Thyroid gland (tissue), 4 donors: ENCODE measurements around the gene LSM4. TPM values are rescaled to one million over a fixed set of nuclear protein-coding genes. Genes with fewer than 3 reads are reported as not detected.
"Not testable (repeated sequence)": the region's sequence is repeated elsewhere in the genome, so short reads cannot be mapped to it uniquely, and the experiment has no call there.

ENCODE experiments used
- DNase-seq, 2 donors: peaks; one replicate each; pipeline ENCODE4 v3.0.0-alpha.2; 2019
- H3K27ac ChIP-seq, 3 donors: fragments of 200-600 bp; sonication (generic); 1 replicate in 2 of 3; 2 replicates in 1 of 3; pipeline ENCODE4 v1.5.1; 2016 to 2019; ENCODE audit warnings: mild to moderate bottlenecking in 1 of 3, moderate library complexity in 1 of 3
- H3K27me3 ChIP-seq: fragments of 200-600 bp; sonication (generic); one replicate; pipeline ENCODE4 v1.5.1; 2019
- H3K36me3 ChIP-seq, 2 donors: fragments of 200-600 bp; sonication (generic); one replicate each; pipeline ENCODE4 v1.5.1; 2016 to 2019
- H3K4me1 ChIP-seq, 2 donors: fragments of 200-600 bp; sonication (generic); one replicate each; pipeline ENCODE4 v1.5.1; 2017 to 2019
- H3K4me3 ChIP-seq, 3 donors: fragments of 200-600 bp; sonication (generic); replicated peaks in 1 of 3; 1 replicate in 2 of 3; 2 replicates in 1 of 3; pipeline ENCODE4 v1.5.1; 2016; ENCODE audit warnings: mild to moderate bottlenecking in 1 of 3
- H3K9me3 ChIP-seq: fragments of 200-600 bp; sonication (generic); one replicate; pipeline ENCODE4 v1.5.1; 2017
- CTCF ChIP-seq, 6 experiments: fragments of 200-600 bp in 3 of 6; fragments of 450-650 bp in 3 of 6; sonication (generic) in 3 of 6; IDR thresholded peaks; one replicate each; pipeline ENCODE4 v1.5.1; 2016 to 2019; ENCODE audit warnings: antibody characterized with exemption in 6 of 6, mild to moderate bottlenecking in 2 of 6, inconsistent platforms in 1 of 6, moderate library complexity in 1 of 6
- POLR2A ChIP-seq, 2 donors: fragments of 450-650 bp; IDR thresholded peaks; one replicate each; pipeline ENCODE4 v1.6.1; 2017; ENCODE audit warnings: antibody characterized with exemption in 2 of 2, mild to moderate bottlenecking in 2 of 2, moderate library complexity in 1 of 2
- WGBS, 2 donors: methylation state at CpG; one replicate each; pipeline ENCODE4 v1.1.5; 2017; 5-methylcytosine and 5-hydroxymethylcytosine counted together
- intact Hi-C: fragments of 100-400 bp; cut with DNase I; formaldehyde crosslinking; loops from one replicate; pipeline ENCODE4 v1.15.1; 2023
- total RNA-seq, 4 donors: library from RNA; depleted of rRNA; stranded (reverse); fragments of >200 nt; gene quantifications; one replicate each; pipeline ENCODE4 v1.2.3, GENCODE V29; 2016

The LSM4 gene
- total RNA-seq: 100 to 1,000 TPM in 2 of 4 donors, 10 to 100 TPM in 2; 55.2 to 203 (median 140) TPM

- no peaks in the 10 kb centered on the region for H3K27me3 ChIP-seq
- TF ChIP-seq POLR2A (IDR thresholded peaks at IDR 0.05) (peak; percentile 31 to 90), CTCF (IDR thresholded peaks at IDR 0.05) (peak in 3 of 6 experiments; percentile 12 to 39 (median 34))
- peaks cover 21 to 48% of the 10 kb centered on the region in 2 donors for H3K4me1 ChIP-seq
- DNase-seq: peak; percentile 99 to 100
- 0 to 1% methylated on average over 31 to 42 of the region's 75 CpGs for WGBS, 2 donors
- peak within 1 kb of the TSS; percentile 87 to 92 (median 92) for H3K27ac ChIP-seq
- H3K9me3 ChIP-seq: no peaks in the 10 kb centered on the region
- H3K36me3 ChIP-seq: no peaks in the 10 kb centered on the region
- peak within 1 kb of the TSS; percentile 27 to 77 (median 62) for H3K4me3 ChIP-seq
- intact Hi-C loops: no loop called here
These were observed at the start of gene LSM4 for GRCh38 chr19:18322759-18323460. LSM4 (minus strand) TSS chr19:18323076; CDS start chr19:18323020, 56 bp downstream.

DNA sequence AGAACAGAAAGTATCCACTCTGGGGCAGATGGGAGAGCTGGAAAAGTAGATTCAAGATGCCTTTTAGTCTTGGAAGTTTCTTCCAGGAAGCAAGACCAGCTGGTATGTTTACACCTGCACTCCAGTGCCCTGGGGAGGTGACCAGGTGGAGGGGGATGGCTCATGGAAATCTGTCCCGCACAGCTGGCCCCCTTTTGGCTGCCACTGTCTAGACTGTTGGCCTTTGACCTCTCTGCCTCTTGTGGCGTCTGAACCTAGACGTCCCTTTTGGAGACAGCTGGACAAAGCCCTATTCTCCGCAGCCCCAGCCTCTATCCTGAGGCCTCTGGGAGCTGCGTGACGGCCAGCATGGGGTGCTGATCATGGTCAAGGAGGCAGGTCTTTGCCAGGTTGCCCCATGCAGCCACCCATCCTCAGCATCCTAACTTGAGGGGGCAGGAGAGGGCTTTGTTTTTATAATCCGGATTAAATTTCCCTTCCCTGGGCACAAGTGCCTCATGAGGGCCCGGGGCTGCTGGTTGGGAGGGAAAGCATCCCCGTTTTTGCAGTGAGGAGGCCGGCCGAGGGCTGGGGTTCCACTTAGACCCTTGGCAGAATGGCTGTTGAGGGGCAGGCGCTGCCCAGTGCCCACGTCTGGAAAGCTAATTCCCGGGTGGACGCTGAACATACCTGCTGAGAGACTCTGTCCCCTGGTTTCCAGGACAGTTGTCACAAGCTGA is 45.8 kb upstream of the LSM4 start:
- H3K27me3 ChIP-seq: no peaks in the 10 kb centered on the region
- peaks cover 11 to 27% of the 10 kb centered on the region in 2 donors for H3K4me1 ChIP-seq
- no peak overlapping the region for H3K27ac ChIP-seq
- H3K36me3 ChIP-seq: no peaks in the 10 kb centered on the region
- no peak for DNase-seq
- no peak for TF ChIP-seq CTCF (IDR thresholded peaks at IDR 0.05)
- no peak for TF ChIP-seq POLR2A (IDR thresholded peaks at IDR 0.05)
- WGBS, 2 donors: 80 to 81% methylated on average over 11 to 13 of the region's 15 CpGs
- no peaks in the 10 kb centered on the region for H3K9me3 ChIP-seq
- intact Hi-C loops: no loop called here
- H3K4me3 ChIP-seq: no peak overlapping the region

DNA sequence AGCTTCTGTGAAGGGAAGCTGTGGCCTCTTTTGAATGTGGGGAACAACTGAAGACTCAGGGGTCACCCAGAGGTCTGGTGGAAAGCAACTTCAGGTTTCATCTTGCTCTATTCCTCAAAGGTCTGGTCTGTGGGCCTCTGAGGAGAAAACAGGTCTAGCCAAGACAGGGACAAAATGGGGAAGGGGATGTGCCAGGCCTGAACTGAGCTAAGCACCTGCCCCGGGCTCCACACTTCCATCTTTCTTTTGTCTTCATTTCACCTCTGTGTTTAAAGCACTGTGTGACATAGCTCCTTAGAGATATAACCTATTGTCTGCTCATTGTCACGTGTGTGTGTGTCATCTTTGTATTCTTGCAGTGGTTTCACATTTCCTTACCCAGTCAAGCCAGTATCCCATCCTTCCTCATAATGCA is 43.2 kb upstream of the LSM4 start:
- Histone ChIP-seq H3K36me3 (no peaks in the 10 kb centered on the region), H3K27ac (peak overlapping the region; percentile 89 to 97 (median 95)), H3K4me1 (peaks cover 11 to 24% of the 10 kb centered on the region in 2 donors), H3K9me3 (no peaks in the 10 kb centered on the region), H3K27me3 (no peaks in the 10 kb centered on the region), H3K4me3 (no peak overlapping the region)
- no peak for DNase-seq
- WGBS, 2 donors: 86 to 90% methylated on average over 2 of the region's 2 CpGs
- TF ChIP-seq POLR2A (IDR thresholded peaks at IDR 0.05) (no peak), CTCF (IDR thresholded peaks at IDR 0.05) (no peak)
- intact Hi-C loops: no loop called here

DNA sequence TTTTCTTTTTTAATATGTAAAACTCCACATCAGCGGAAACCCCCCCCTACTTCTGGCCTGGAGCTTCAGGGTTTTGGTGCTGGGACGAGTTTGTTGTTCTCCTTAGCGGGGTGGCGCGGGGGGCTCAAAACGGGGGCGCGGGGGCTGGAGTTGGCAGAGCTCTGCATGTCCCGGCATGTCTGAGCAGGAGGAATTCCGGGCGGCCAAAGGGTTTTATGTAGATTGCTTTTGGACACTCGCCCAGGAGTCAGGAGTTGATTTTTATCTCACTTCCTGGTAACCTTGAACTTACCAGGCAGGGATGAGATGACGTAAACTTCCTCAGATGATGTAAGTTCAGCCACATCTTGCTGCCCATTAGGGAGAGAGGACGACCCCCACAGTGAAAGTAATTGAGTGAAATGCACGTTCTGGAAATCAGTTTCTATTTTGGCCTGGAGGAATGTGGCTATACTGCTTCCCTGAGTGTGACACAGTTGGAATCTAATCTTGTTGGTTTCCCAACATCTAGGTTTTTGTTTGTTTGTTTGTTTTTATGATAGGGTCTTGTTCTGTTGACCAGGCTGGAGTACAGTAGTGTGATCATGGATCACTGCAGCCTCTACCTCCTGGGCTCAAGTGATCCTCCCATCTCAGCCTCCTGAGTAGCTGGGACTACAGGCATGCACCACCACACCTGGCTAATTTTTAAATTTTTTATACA is 42.1 kb upstream of the LSM4 start:
- Histone ChIP-seq H3K9me3 (no peaks in the 10 kb centered on the region), H3K4me3 (no peak overlapping the region), H3K4me1 (peaks cover 11 to 24% of the 10 kb centered on the region in 2 donors), H3K27ac (peak overlapping the region; percentile 89 to 97 (median 95)), H3K36me3 (peaks cover 0 to 6% of the 10 kb centered on the region in 2 donors), H3K27me3 (no peaks in the 10 kb centered on the region)
- WGBS, 2 donors: 4 to 5% methylated on average over 4 to 15 of the region's 15 CpGs
- intact Hi-C loops: no loop called here
- DNase-seq: peak; percentile 89
- TF ChIP-seq POLR2A (IDR thresholded peaks at IDR 0.05) (peak in 1 of 2 donors; percentile 6), CTCF (IDR thresholded peaks at IDR 0.05) (no peak)

- intact Hi-C loops, H3K9me3 ChIP-seq, H3K4me3 ChIP-seq, H3K36me3 ChIP-seq, H3K27me3 ChIP-seq: not testable (repeated sequence)
- WGBS, 2 donors: 29 to 33% methylated on average over 11 of the region's 11 CpGs
- H3K4me1 ChIP-seq: peaks cover 11 to 24% of the 10 kb centered on the region in 2 donors
- peak overlapping the region; percentile 89 to 97 (median 95) for H3K27ac ChIP-seq
- peak; percentile 61 to 68 for DNase-seq
These were observed 41.5 kb upstream of the LSM4 start for GRCh38 chr19:18364277-18364825.
